Esophagus squamous epithelium (tissue), 5 donors: Measurements from ENCODE around the gene GNPTG. TPM values are rescaled to one million over a fixed set of nuclear protein-coding genes. Genes with fewer than 3 reads are reported as not detected.
A peak's percentile ranks its signal among the peaks of the same experiment; 100 is the strongest.

ENCODE experiments used
- DNase-seq: peaks from one replicate; lab custom pipeline; 2025; lab: John Stamatoyannopoulos, UW
- H3K27ac ChIP-seq, 4 donors: fragments of 200-600 bp; sonication (generic); one replicate each; pipeline ENCODE4 v1.5.1; 2016 to 2019; ENCODE audit warnings: mild to moderate bottlenecking in 1 of 4
- H3K27me3 ChIP-seq, 4 donors: fragments of 200-600 bp; sonication (generic); 1 replicate in 3 of 4; 2 replicates in 1 of 4; pipeline versions ENCODE4 v1.5.1 to v1.6.0; 2017 to 2021; ENCODE audit warnings: antibody characterized with exemption in 1 of 4
- H3K36me3 ChIP-seq, 3 donors: fragments of 200-600 bp; sonication (generic); one replicate each; pipeline ENCODE4 v1.5.1; 2016 to 2019
- H3K4me1 ChIP-seq, 3 donors: fragments of 200-600 bp; sonication (generic); one replicate each; pipeline ENCODE4 v1.5.1; 2017 to 2019
- H3K4me3 ChIP-seq, 4 donors: fragments of 200-600 bp; sonication (generic); 1 replicate in 3 of 4; 2 replicates in 1 of 4; pipeline ENCODE4 v1.5.1; 2016 to 2019; ENCODE audit warnings: mild to moderate bottlenecking in 2 of 4, moderate library complexity in 1 of 4
- H3K9me3 ChIP-seq, 3 donors: fragments of 200-600 bp; sonication (generic); one replicate each; pipeline ENCODE4 v1.5.1; 2016 to 2019
- CTCF ChIP-seq, 6 experiments: fragments of 450-650 bp in 4 of 6; fragments of 200-600 bp in 2 of 6; sonication (generic) in 2 of 6; IDR thresholded peaks; one replicate each; pipeline ENCODE4 v1.5.1; 2016 to 2019; ENCODE audit warnings: antibody characterized with exemption in 6 of 6, mild to moderate bottlenecking in 4 of 6, moderate library complexity in 4 of 6
- POLR2A ChIP-seq, 4 donors: fragments of 450-650 bp; IDR thresholded peaks; one replicate each; pipeline ENCODE4 v1.6.1; 2017; ENCODE audit warnings: antibody characterized with exemption in 4 of 4, mild to moderate bottlenecking in 4 of 4, moderate library complexity in 3 of 4
- WGBS, 2 donors: methylation state at CpG; one replicate each; pipeline ENCODE4 v1.1.5; 2018; 5-methylcytosine and 5-hydroxymethylcytosine counted together
- intact Hi-C: fragments of 100-400 bp; cut with DNase I; formaldehyde crosslinking; loops from one replicate; pipeline ENCODE4 v1.15.0; 2022
- total RNA-seq, 4 donors: library from RNA; depleted of rRNA; stranded (reverse); fragments of >200 nt; gene quantifications; one replicate each; pipeline ENCODE4 v1.1.0, GENCODE V29; 2016
- donor health status: DM: yes; HTN: yes; CAD: no.

Gene GNPTG
- total RNA-seq, 4 donors from 2014 or later = 21.6 to 46.9 (median 37.8) TPM

- H3K36me3 ChIP-seq = no peaks in the 10 kb centered on the region
- 0 to 3% methylated on average over 7 to 10 of the region's 78 CpGs for WGBS, 2 donors
- H3K9me3 ChIP-seq = peaks cover 0 to 7% (median 4%) of the 10 kb centered on the region in 3 donors
- DNase-seq = no peak
- H3K4me1 ChIP-seq = peaks cover 24 to 38% (median 31%) of the 10 kb centered on the region in 3 donors
- TF ChIP-seq CTCF (IDR thresholded peaks at IDR 0.05) = no peak
- no peak for TF ChIP-seq POLR2A (IDR thresholded peaks at IDR 0.05)
- intact Hi-C loops = no loop called here
- H3K27ac ChIP-seq = no peak overlapping the region
- H3K4me3 ChIP-seq = peak overlapping the region; percentile 17 to 63 (median 35)
- H3K27me3 ChIP-seq = peaks cover 18 to 89% (median 24%) of the 10 kb centered on the region in 4 donors
These were observed 17.7 kb upstream of the GNPTG start for GRCh38 chr16:1333854-1334700.

GRCh38 chr16:1334739-1335138, 17.0 kb upstream of the GNPTG start:
- WGBS, 2 donors = 37% methylated on average over 2 of the region's 9 CpGs; no CpG with 5 or more reads in 1 of the 2 donors

GRCh38 chr16:1335211-1335971, 16.3 kb upstream of the GNPTG start:
- Histone ChIP-seq H3K27me3 (peaks cover 18 to 89% (median 24%) of the 10 kb centered on the region in 4 donors), H3K27ac (no peak overlapping the region), H3K4me1 (peaks cover 24 to 38% (median 31%) of the 10 kb centered on the region in 3 donors), H3K9me3 (peaks cover 0 to 4% (median 2%) of the 10 kb centered on the region in 3 donors), H3K4me3 (no peak overlapping the region), H3K36me3 (no peaks in the 10 kb centered on the region)
- no peak for DNase-seq
- TF ChIP-seq POLR2A (IDR thresholded peaks at IDR 0.05) (no peak), CTCF (IDR thresholded peaks at IDR 0.05) (no peak)
- intact Hi-C loops = no loop called here
- WGBS, 2 donors = 42% methylated on average over 2 of the region's 16 CpGs; no CpG with 5 or more reads in 1 of the 2 donors

More at GRCh38 chr16:1334739-1335138, 17.0 kb upstream of the GNPTG start:
- Histone ChIP-seq H3K4me3 (peak overlapping the region in 1 of 4 donors; percentile 63), H3K4me1 (peaks cover 24 to 38% (median 31%) of the 10 kb centered on the region in 3 donors), H3K9me3 (peaks cover 0 to 7% (median 4%) of the 10 kb centered on the region in 3 donors), H3K27ac (no peak overlapping the region), H3K27me3 (peaks cover 18 to 92% (median 24%) of the 10 kb centered on the region in 4 donors), H3K36me3 (no peaks in the 10 kb centered on the region)
- intact Hi-C loops = no loop called here
- no peak for DNase-seq
- TF ChIP-seq CTCF (IDR thresholded peaks at IDR 0.05) (no peak), POLR2A (IDR thresholded peaks at IDR 0.05) (no peak)

- DNase-seq = no peak
- 17 to 39% methylated on average over 2 to 3 of the region's 12 CpGs for WGBS, 2 donors
These were observed 15.7 kb upstream of the GNPTG start for GRCh38 chr16:1335996-1336395.

More at GRCh38 chr16:1335996-1336395, 15.7 kb upstream of the GNPTG start:
- Histone ChIP-seq H3K4me3 (no peak overlapping the region), H3K27me3 (peaks cover 18 to 86% (median 24%) of the 10 kb centered on the region in 4 donors), H3K36me3 (no peaks in the 10 kb centered on the region), H3K9me3 (no peaks in the 10 kb centered on the region), H3K27ac (no peak overlapping the region), H3K4me1 (peaks cover 24 to 38% (median 31%) of the 10 kb centered on the region in 3 donors)
- intact Hi-C loops = no loop called here
- TF ChIP-seq POLR2A (IDR thresholded peaks at IDR 0.05) (no peak), CTCF (IDR thresholded peaks at IDR 0.05) (no peak)
